GM19324 (cell line): Measurements from ENCODE around the gene EN2.

ENCODE experiments used
- ATAC-seq: cut with Tn5 transposase; IDR thresholded peaks from one replicate; pipeline ENCODE4 v1.9.1; 2021; ENCODE audit warnings: mild to moderate bottlenecking, moderate library complexity; ENCODE audit not compliant: unreplicated experiment, low FRiP score

The EN2 gene

GRCh38 chr7:155449869-155450557 lies 7.9 kb upstream of the EN2 start:
- no peak for ATAC-seq

- ATAC-seq: no peak
These were observed 7.4 kb upstream of the EN2 start for GRCh38 chr7:155450558-155450969.

- ATAC-seq: no peak
These were observed 6.7 kb upstream of the EN2 start for GRCh38 chr7:155450970-155451801.

GRCh38 chr7:155451840-155452239 lies 6.1 kb upstream of the EN2 start:
- no peak for ATAC-seq

- ATAC-seq: no peak
These were observed 5.2 kb upstream of the EN2 start for GRCh38 chr7:155452505-155453295.

- no peak for ATAC-seq
These were observed 4.4 kb upstream of the EN2 start for GRCh38 chr7:155453296-155454182.

GRCh38 chr7:155454183-155455112 lies 3.5 kb upstream of the EN2 start:
- ATAC-seq: no peak

GRCh38 chr7:155455132-155455693 lies 2.7 kb upstream of the EN2 start:
- no peak for ATAC-seq

- no peak for ATAC-seq
These were observed 1.9 kb upstream of the EN2 start for GRCh38 chr7:155455776-155456737.

GRCh38 chr7:155456738-155457543 lies 988 bp upstream of the EN2 start:
- no peak for ATAC-seq

GRCh38 chr7:155457544-155458110 lies 302 bp upstream of the EN2 start:
- no peak for ATAC-seq

GRCh38 chr7:155458878-155459699 lies 1.2 kb downstream of the EN2 start:
- ATAC-seq: no peak

GRCh38 chr7:155459700-155460461 lies 2.0 kb downstream of the EN2 start:
- ATAC-seq: no peak

- no peak for ATAC-seq
These were observed 3.1 kb downstream of the EN2 start for GRCh38 chr7:155460926-155461613.
